SK-N-SH (cell line): Measurements from ENCODE around the gene EEIG1. TPM values are rescaled to one million over a fixed set of nuclear protein-coding genes. Genes with fewer than 3 reads are reported as not detected.
A peak's percentile ranks its signal among the peaks of the same experiment; 100 is the strongest.

Experiments
- CTCF ChIA-PET: fragments of 300-600, 350-600 bp; formaldehyde crosslinking; extraction: SDS; loops from one replicate; lab custom pipeline; 2021; lab: Yijun Ruan, JAX
- POLR2A ChIA-PET: fragments of 350-600 bp; sonication (Branson Sonifier 250); formaldehyde crosslinking; extraction: SDS; loops from one replicate; lab custom pipeline; 2020; ENCODE audit warnings: antibody characterized with exemption, inconsistent platforms; lab: Yijun Ruan, JAX
- DNase-seq: peaks from one replicate; pipeline ENCODE4 v3.0.0; 2012
- H2AFZ ChIP-seq: fragments of 200-600 bp; sonication (generic); 2 replicates; pipeline ENCODE4 v1.8.1; 2016; ENCODE audit warnings: antibody characterized with exemption, mild to moderate bottlenecking, low read depth
- H3F3A ChIP-seq: fragments of 200-600 bp; sonication (generic); replicated peaks from 2 replicates; pipeline ENCODE3; 2016; ENCODE audit warnings: antibody characterized with exemption, mild to moderate bottlenecking; ENCODE audit not compliant: insufficient read depth
- H3K27ac ChIP-seq, 2 experiments: fragments of 200-500 bp in 1 of 2; fragments of 200-600 bp in 1 of 2; sonication (Bioruptor generic) in 1 of 2; sonication (generic), shearing (Covaris generic) in 1 of 2; 2 replicates each; pipeline versions ENCODE4 v1.5.1 to v1.6.1; 2014 to 2016; ENCODE audit warnings: low read depth in 2 of 2, inconsistent platforms in 1 of 2, low read length in 1 of 2, mild to moderate bottlenecking in 1 of 2, mixed read lengths in 1 of 2
- H3K27me3 ChIP-seq: fragments of 200-600 bp; sonication (generic), shearing (Covaris generic); 2 replicates; pipeline ENCODE4 v1.6.1; 2016; ENCODE audit warnings: mixed run types; ENCODE audit not compliant: insufficient read depth
- H3K36me3 ChIP-seq, 2 experiments: fragments of 200-500 bp in 1 of 2; fragments of 200-600 bp in 1 of 2; sonication (Bioruptor generic) in 1 of 2; sonication (generic) in 1 of 2; replicated peaks in 1 of 2; 2 replicates each; pipeline versions ENCODE3 to v1.5.1; 2014 to 2016; ENCODE audit warnings: low read length in 1 of 2, mild to moderate bottlenecking in 1 of 2; ENCODE audit not compliant: insufficient read depth in 2 of 2, control insufficient read depth in 1 of 2
- H3K4me1 ChIP-seq, 2 experiments: fragments of 200-500 bp in 1 of 2; fragments of 200-600 bp in 1 of 2; sonication (Bioruptor generic) in 1 of 2; sonication (generic), shearing (Covaris generic) in 1 of 2; 2 replicates each; pipeline versions ENCODE4 v1.5.1 to v1.6.1; 2014 to 2016; ENCODE audit warnings: low read depth in 1 of 2, low read length in 1 of 2, mixed run types in 1 of 2; ENCODE audit not compliant: insufficient read depth in 2 of 2, control insufficient read depth in 1 of 2
- H3K4me2 ChIP-seq: fragments of 200-600 bp; sonication (generic), shearing (Covaris generic); 2 replicates; pipeline ENCODE4 v1.6.1; 2017; ENCODE audit warnings: mixed run types
- H3K4me3 ChIP-seq, 2 experiments: fragments of 200-500 bp in 1 of 2; fragments of 200-600 bp in 1 of 2; sonication (Bioruptor generic) in 1 of 2; sonication (generic), shearing (Covaris generic) in 1 of 2; 2 replicates each; pipeline versions ENCODE4 v1.5.1 to v1.8.1; 2014 to 2016; ENCODE audit warnings: low read depth in 2 of 2, inconsistent platforms in 1 of 2, low read length in 1 of 2, mild to moderate bottlenecking in 1 of 2, mixed read lengths in 1 of 2, moderate library complexity in 1 of 2
- H3K79me2 ChIP-seq: fragments of 200-600 bp; sonication (generic); 2 replicates; pipeline ENCODE4 v1.8.1; 2017; ENCODE audit warnings: mild to moderate bottlenecking; ENCODE audit not compliant: insufficient read depth
- H3K9ac ChIP-seq: fragments of 200-600 bp; sonication (generic); 2 replicates; pipeline ENCODE4 v1.6.1; 2017; ENCODE audit warnings: mixed run types
- H3K9me2 ChIP-seq: fragments of 200-600 bp; sonication (generic); 2 replicates; pipeline ENCODE4 v1.6.1; 2017; ENCODE audit warnings: mixed run types
- H3K9me3 ChIP-seq: fragments of 200-600 bp; sonication (generic); 2 replicates; pipeline ENCODE4 v1.6.1; 2017; ENCODE audit warnings: mixed run types, mild to moderate bottlenecking, moderate library complexity
- H4K20me1 ChIP-seq: fragments of 200-600 bp; sonication (generic); 2 replicates; pipeline ENCODE4 v1.6.1; 2017; ENCODE audit warnings: mild to moderate bottlenecking, mixed run types; ENCODE audit not compliant: insufficient read depth
- CHD2 ChIP-seq: fragments of 150-350 bp; IDR thresholded peaks from 2 replicates; pipeline ENCODE4 v1.6.1; 2018; ENCODE audit warnings: low read length; ENCODE audit not compliant: partially characterized antibody
- EZH2phosphoT487 ChIP-seq: fragments of 200-600 bp; sonication (generic); IDR thresholded peaks from 2 replicates; pipeline ENCODE4 v1.6.1; 2017; ENCODE audit warnings: low read depth, mixed run types, mild to moderate bottlenecking, antibody characterized with exemption, moderate library complexity, borderline replicate concordance
- FOSL2 ChIP-seq: IDR thresholded peaks from 2 replicates; pipeline ENCODE4 v1.4.0; 2012; ENCODE audit warnings: low read depth, mild to moderate bottlenecking, moderate library complexity, borderline replicate concordance
- FOXM1 ChIP-seq: IDR thresholded peaks from 2 replicates; pipeline ENCODE4 v1.4.0; 2012; ENCODE audit warnings: low read depth, mild to moderate bottlenecking
- GATA2 ChIP-seq: sonication (generic); formaldehyde crosslinking; IDR thresholded peaks from 2 replicates; pipeline ENCODE4 v1.5.0; 2020; ENCODE audit warnings: mild to moderate bottlenecking, missing genetic modification reagents
- MEF2A ChIP-seq: IDR thresholded peaks from 2 replicates; pipeline ENCODE4 v1.4.0; 2012; ENCODE audit warnings: low read depth, borderline replicate concordance
- NRF1 ChIP-seq: IDR thresholded peaks from 2 replicates; pipeline ENCODE4 v1.6.1; 2012; ENCODE audit warnings: low read depth, mild to moderate bottlenecking, low read length
- POLR2AphosphoS5 ChIP-seq: IDR thresholded peaks from 2 replicates; pipeline ENCODE4 v1.6.1; 2012; ENCODE audit warnings: low read depth, low read length
- RCOR1 ChIP-seq: fragments of 150-350 bp; IDR thresholded peaks from 2 replicates; pipeline ENCODE4 v1.6.1; 2017; ENCODE audit warnings: antibody characterized with exemption, low read length
- RFX5 ChIP-seq: IDR thresholded peaks from 2 replicates; pipeline ENCODE4 v1.6.1; 2012; ENCODE audit warnings: mild to moderate bottlenecking, improper control_type of control experiment, low read length
- SIN3A ChIP-seq: IDR thresholded peaks from 2 replicates; pipeline ENCODE4 v1.6.1; 2012; ENCODE audit warnings: low read depth, mild to moderate bottlenecking, low read length, moderate library complexity, borderline replicate concordance
- TAF1 ChIP-seq: IDR thresholded peaks from 2 replicates; pipeline ENCODE4 v1.6.1; 2012; ENCODE audit warnings: low read depth, mild to moderate bottlenecking, low read length, moderate library complexity, borderline replicate concordance
- TEAD4 ChIP-seq: IDR thresholded peaks from 2 replicates; pipeline ENCODE4 v1.4.0; 2012; ENCODE audit warnings: mild to moderate bottlenecking, borderline replicate concordance; ENCODE audit not compliant: insufficient read depth
- WGBS: methylation state at CpG from one replicate; pipeline ENCODE4 v1.1.6; 2017; ENCODE audit warnings: low lambda C conversion rate; 5-methylcytosine and 5-hydroxymethylcytosine counted together
- polyA plus RNA-seq, 3 experiments: library from polyadenylated mRNA; depleted of rRNA; stranded (reverse); fragments of >200 nt; gene quantifications; 2 replicates each; pipeline ENCODE4 v1.2.3, GENCODE V29; 2012
- TF ChIP-seq, protein P1 (sequence below): IDR thresholded peaks from 2 replicates; pipeline ENCODE4 v1.4.0; 2012; ENCODE audit warnings: low read depth, borderline replicate concordance
- TF ChIP-seq, protein P2 (sequence below): fragments of 200-600 bp; sonication (generic); IDR thresholded peaks from 2 replicates; pipeline ENCODE4 v1.6.1; 2017; ENCODE audit warnings: antibody characterized with exemption, mild to moderate bottlenecking, moderate library complexity
- TF ChIP-seq, protein P3 (sequence below): IDR thresholded peaks from 2 replicates; pipeline ENCODE4 v1.4.0; 2012; ENCODE audit warnings: low read depth
- TF ChIP-seq, protein P4 (sequence below): IDR thresholded peaks from 2 replicates; pipeline ENCODE4; 2012
- TF ChIP-seq, protein P5 (sequence below): IDR thresholded peaks from 2 replicates; pipeline ENCODE4 v1.6.1; 2012; ENCODE audit warnings: mild to moderate bottlenecking, low read depth, low read length, moderate library complexity
- TF ChIP-seq, protein P6 (sequence below): IDR thresholded peaks from 2 replicates; pipeline ENCODE4 v1.4.0; 2012; ENCODE audit warnings: low read depth, borderline replicate concordance
- TF ChIP-seq, protein P7 (sequence below): fragments of 150-350 bp; IDR thresholded peaks from 2 replicates; pipeline ENCODE4 v1.6.1; 2016; ENCODE audit warnings: mild to moderate bottlenecking, low read depth, low read length

Gene EEIG1
- polyA plus RNA-seq, 1 of the 3 experiments (the other 2 are of a cell fraction), result 26.2 TPM

DNA sequence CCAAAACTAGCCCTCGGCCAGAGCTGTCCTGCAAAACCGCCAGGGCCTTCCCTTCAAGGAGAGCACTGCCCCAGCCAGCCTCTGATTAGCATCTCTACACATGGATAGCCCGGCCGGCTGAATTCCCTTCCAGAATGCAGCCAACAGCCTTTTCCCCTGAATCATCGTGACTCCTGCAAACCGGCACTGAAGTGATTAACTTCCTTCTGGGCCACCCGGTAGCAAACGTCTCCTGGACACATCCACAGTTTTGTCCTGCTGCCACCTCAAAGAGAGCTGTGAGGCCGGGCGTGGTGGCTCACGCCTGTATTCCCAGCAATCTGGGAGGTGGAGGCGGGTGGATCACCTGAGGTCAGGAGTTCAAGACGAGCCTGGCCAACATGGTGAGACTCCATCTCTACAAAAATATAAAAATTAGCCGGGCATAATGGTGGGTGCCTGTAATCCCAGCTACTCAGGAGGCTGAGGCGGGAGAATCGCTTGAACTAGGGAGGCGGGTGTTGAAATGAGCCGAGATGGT lies 21.1 kb upstream of the EEIG1 start:
- no peaks in the 10 kb centered on the region for H3K27me3 ChIP-seq
- peaks cover 12 to 33% of the 10 kb centered on the region in 2 experiments for H3K4me1 ChIP-seq
- no peaks in the 10 kb centered on the region for H3K9me2 ChIP-seq
- CTCF ChIA-PET, result interaction anchor here (1.0 to 3.1 kb wide), 10 partner anchors 11 to 80 kb away, joined by 3 to 10 read pairs (median 4); partner anchors contain the start of gene EEIG1
- H3K27ac ChIP-seq, result peak overlapping the region; percentile 75 to 87
- POLR2A ChIA-PET, result interaction anchor here (1.0 to 1.3 kb wide), 2 partner anchors 21 to 24 kb away, joined by 3 to 4 read pairs; partner anchors contain the start of gene EEIG1
- peak overlapping the region; percentile 45; the same call in 1 of the 2 replicates for H3K9ac ChIP-seq
- H3K79me2 ChIP-seq, result no peaks in the 10 kb centered on the region
- H2AFZ ChIP-seq, result peak overlapping the region; percentile 77; the same call in 1 of the 2 replicates
- peak overlapping the region; percentile 51; the same call in 1 of the 2 replicates for H3K4me2 ChIP-seq
- H3K4me3 ChIP-seq, result no peak overlapping the region
- H3F3A ChIP-seq, result peaks cover 11% of the 10 kb centered on the region
- DNase-seq, result peak; percentile 72
- H3K9me3 ChIP-seq, result no peaks in the 10 kb centered on the region
- no peaks in the 10 kb centered on the region for H4K20me1 ChIP-seq
- no peaks in the 10 kb centered on the region for H3K36me3 ChIP-seq
- 31% methylated on average over 18 of the region's 18 CpGs for WGBS
- TF ChIP-seq TEAD4, result peak; percentile 59; the same call in 1 of the 2 replicates
- TF ChIP-seq, protein P1, sequence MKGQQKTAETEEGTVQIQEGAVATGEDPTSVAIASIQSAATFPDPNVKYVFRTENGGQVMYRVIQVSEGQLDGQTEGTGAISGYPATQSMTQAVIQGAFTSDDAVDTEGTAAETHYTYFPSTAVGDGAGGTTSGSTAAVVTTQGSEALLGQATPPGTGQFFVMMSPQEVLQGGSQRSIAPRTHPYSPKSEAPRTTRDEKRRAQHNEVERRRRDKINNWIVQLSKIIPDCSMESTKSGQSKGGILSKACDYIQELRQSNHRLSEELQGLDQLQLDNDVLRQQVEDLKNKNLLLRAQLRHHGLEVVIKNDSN, result no peak
- TF ChIP-seq FOSL2, result peak; percentile 80
- TF ChIP-seq POLR2AphosphoS5, result peak; percentile 78; the same call in 1 of the 2 replicates
- TF ChIP-seq, protein P2, sequence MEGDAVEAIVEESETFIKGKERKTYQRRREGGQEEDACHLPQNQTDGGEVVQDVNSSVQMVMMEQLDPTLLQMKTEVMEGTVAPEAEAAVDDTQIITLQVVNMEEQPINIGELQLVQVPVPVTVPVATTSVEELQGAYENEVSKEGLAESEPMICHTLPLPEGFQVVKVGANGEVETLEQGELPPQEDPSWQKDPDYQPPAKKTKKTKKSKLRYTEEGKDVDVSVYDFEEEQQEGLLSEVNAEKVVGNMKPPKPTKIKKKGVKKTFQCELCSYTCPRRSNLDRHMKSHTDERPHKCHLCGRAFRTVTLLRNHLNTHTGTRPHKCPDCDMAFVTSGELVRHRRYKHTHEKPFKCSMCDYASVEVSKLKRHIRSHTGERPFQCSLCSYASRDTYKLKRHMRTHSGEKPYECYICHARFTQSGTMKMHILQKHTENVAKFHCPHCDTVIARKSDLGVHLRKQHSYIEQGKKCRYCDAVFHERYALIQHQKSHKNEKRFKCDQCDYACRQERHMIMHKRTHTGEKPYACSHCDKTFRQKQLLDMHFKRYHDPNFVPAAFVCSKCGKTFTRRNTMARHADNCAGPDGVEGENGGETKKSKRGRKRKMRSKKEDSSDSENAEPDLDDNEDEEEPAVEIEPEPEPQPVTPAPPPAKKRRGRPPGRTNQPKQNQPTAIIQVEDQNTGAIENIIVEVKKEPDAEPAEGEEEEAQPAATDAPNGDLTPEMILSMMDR, result no peak
- TF ChIP-seq CHD2, result no peak
- TF ChIP-seq, protein P3, sequence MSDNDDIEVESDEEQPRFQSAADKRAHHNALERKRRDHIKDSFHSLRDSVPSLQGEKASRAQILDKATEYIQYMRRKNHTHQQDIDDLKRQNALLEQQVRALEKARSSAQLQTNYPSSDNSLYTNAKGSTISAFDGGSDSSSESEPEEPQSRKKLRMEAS, result peak; percentile 92
- TF ChIP-seq, protein P4, sequence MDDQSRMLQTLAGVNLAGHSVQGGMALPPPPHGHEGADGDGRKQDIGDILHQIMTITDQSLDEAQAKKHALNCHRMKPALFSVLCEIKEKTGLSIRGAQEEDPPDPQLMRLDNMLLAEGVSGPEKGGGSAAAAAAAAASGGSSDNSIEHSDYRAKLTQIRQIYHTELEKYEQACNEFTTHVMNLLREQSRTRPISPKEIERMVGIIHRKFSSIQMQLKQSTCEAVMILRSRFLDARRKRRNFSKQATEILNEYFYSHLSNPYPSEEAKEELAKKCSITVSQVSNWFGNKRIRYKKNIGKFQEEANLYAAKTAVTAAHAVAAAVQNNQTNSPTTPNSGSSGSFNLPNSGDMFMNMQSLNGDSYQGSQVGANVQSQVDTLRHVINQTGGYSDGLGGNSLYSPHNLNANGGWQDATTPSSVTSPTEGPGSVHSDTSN, result peak; percentile 62
- TF ChIP-seq, protein P5, sequence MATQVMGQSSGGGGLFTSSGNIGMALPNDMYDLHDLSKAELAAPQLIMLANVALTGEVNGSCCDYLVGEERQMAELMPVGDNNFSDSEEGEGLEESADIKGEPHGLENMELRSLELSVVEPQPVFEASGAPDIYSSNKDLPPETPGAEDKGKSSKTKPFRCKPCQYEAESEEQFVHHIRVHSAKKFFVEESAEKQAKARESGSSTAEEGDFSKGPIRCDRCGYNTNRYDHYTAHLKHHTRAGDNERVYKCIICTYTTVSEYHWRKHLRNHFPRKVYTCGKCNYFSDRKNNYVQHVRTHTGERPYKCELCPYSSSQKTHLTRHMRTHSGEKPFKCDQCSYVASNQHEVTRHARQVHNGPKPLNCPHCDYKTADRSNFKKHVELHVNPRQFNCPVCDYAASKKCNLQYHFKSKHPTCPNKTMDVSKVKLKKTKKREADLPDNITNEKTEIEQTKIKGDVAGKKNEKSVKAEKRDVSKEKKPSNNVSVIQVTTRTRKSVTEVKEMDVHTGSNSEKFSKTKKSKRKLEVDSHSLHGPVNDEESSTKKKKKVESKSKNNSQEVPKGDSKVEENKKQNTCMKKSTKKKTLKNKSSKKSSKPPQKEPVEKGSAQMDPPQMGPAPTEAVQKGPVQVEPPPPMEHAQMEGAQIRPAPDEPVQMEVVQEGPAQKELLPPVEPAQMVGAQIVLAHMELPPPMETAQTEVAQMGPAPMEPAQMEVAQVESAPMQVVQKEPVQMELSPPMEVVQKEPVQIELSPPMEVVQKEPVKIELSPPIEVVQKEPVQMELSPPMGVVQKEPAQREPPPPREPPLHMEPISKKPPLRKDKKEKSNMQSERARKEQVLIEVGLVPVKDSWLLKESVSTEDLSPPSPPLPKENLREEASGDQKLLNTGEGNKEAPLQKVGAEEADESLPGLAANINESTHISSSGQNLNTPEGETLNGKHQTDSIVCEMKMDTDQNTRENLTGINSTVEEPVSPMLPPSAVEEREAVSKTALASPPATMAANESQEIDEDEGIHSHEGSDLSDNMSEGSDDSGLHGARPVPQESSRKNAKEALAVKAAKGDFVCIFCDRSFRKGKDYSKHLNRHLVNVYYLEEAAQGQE, result no peak
- TF ChIP-seq TAF1, result peak; percentile 39; the same call in 1 of the 2 replicates
- no peak for TF ChIP-seq FOXM1
- TF ChIP-seq NRF1, result no peak
- no peak for TF ChIP-seq MEF2A
- TF ChIP-seq RFX5, result no peak
- TF ChIP-seq GATA2 (CRISPR knock-in tag), result peak; percentile 88
- TF ChIP-seq, protein P6, sequence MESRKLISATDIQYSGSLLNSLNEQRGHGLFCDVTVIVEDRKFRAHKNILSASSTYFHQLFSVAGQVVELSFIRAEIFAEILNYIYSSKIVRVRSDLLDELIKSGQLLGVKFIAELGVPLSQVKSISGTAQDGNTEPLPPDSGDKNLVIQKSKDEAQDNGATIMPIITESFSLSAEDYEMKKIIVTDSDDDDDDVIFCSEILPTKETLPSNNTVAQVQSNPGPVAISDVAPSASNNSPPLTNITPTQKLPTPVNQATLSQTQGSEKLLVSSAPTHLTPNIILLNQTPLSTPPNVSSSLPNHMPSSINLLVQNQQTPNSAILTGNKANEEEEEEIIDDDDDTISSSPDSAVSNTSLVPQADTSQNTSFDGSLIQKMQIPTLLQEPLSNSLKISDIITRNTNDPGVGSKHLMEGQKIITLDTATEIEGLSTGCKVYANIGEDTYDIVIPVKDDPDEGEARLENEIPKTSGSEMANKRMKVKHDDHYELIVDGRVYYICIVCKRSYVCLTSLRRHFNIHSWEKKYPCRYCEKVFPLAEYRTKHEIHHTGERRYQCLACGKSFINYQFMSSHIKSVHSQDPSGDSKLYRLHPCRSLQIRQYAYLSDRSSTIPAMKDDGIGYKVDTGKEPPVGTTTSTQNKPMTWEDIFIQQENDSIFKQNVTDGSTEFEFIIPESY, result no peak
- no peak for TF ChIP-seq EZH2phosphoT487
- TF ChIP-seq SIN3A, result peak; percentile 18; the same call in 1 of the 2 replicates
- peak; percentile 55; the same call in 1 of the 2 replicates for TF ChIP-seq RCOR1
- TF ChIP-seq, protein P7, sequence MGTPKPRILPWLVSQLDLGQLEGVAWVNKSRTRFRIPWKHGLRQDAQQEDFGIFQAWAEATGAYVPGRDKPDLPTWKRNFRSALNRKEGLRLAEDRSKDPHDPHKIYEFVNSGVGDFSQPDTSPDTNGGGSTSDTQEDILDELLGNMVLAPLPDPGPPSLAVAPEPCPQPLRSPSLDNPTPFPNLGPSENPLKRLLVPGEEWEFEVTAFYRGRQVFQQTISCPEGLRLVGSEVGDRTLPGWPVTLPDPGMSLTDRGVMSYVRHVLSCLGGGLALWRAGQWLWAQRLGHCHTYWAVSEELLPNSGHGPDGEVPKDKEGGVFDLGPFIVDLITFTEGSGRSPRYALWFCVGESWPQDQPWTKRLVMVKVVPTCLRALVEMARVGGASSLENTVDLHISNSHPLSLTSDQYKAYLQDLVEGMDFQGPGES, result no peak
